Left renal pelvis (tissue), 4 donors: ENCODE results near the gene GNG2. TPM values are rescaled to one million over a fixed set of nuclear protein-coding genes. Genes with fewer than 3 reads are reported as not detected.
"Not testable (repeated sequence)": the region's sequence is repeated elsewhere in the genome, so short reads cannot be mapped to it uniquely, and the experiment has no call there.

ENCODE experiments used
- DNase-seq, 4 donors: peaks; one replicate each; pipeline ENCODE4 v3.0.0-alpha.2; 2013; ENCODE audit warnings: low read depth in 4 of 4, low spot score in 3 of 4
- polyA plus RNA-seq, 4 donors: library from polyadenylated mRNA; unstranded; fragments of 120-200 nt; gene quantifications; one replicate each; pipeline ENCODE4 v1.2.1, GENCODE V29; 2013; ENCODE audit not compliant: insufficient read length in 4 of 4

GNG2 gene
- polyA plus RNA-seq, 4 donors, result 63.7 to 104 (median 75.8) TPM

- peak in 1 of 4 donors; percentile 42 for DNase-seq
These were observed 23.9 kb downstream of the GNG2 start for GRCh38 chr14:51884086-51884927.

GRCh38 chr14:51889851-51890250, 29.4 kb downstream of the GNG2 start:
- DNase-seq, result no peak

- DNase-seq, result no peak
These were observed 33.8 kb downstream of the GNG2 start for GRCh38 chr14:51894250-51894649.

- no peak for DNase-seq
These were observed 35.0 kb downstream of the GNG2 start for GRCh38 chr14:51895375-51895774.

- DNase-seq, result no peak
These were observed 37.5 kb downstream of the GNG2 start for GRCh38 chr14:51897791-51898355.

GRCh38 chr14:51901475-51902024, 41.1 kb downstream of the GNG2 start:
- DNase-seq, result no peak

GRCh38 chr14:51905656-51906121, 45.3 kb downstream of the GNG2 start:
- not testable (repeated sequence) for DNase-seq

- DNase-seq, result no peak
These were observed 47.7 kb downstream of the GNG2 start for GRCh38 chr14:51908086-51908485.

GRCh38 chr14:51912112-51912786, 51.8 kb downstream of the GNG2 start:
- DNase-seq, result no peak

GRCh38 chr14:51914310-51914709, 53.9 kb downstream of the GNG2 start:
- DNase-seq, result no peak

GRCh38 chr14:51917193-51917592, 56.8 kb downstream of the GNG2 start:
- no peak for DNase-seq

GRCh38 chr14:51921026-51921425, 60.6 kb downstream of the GNG2 start:
- DNase-seq, result no peak

GRCh38 chr14:51922624-51923023, 62.2 kb downstream of the GNG2 start:
- DNase-seq, result peak in 1 of 4 donors; percentile 6

- DNase-seq, result no peak
These were observed 64.2 kb downstream of the GNG2 start for GRCh38 chr14:51924600-51924999.

- DNase-seq, result no peak
These were observed 65.6 kb downstream of the GNG2 start for GRCh38 chr14:51925980-51926379.

- no peak for DNase-seq
These were observed 66.0 kb downstream of the GNG2 start for GRCh38 chr14:51926449-51926848.

GRCh38 chr14:51928568-51928967, 68.2 kb downstream of the GNG2 start:
- no peak for DNase-seq

- no peak for DNase-seq
These were observed 68.8 kb downstream of the GNG2 start for GRCh38 chr14:51929166-51929565.

GRCh38 chr14:51929910-51930682, 69.7 kb downstream of the GNG2 start:
- DNase-seq, result no peak

- DNase-seq, result no peak
These were observed 70.9 kb downstream of the GNG2 start for GRCh38 chr14:51931308-51931707.
